GM10248 (cell line): Measurements from ENCODE around the gene C2orf49.

ENCODE experiments used
- CTCF ChIA-PET: fragments of 300-600 bp; sonication (Branson Sonifier 250); formaldehyde crosslinking; extraction: SDS; loops from one replicate; lab custom pipeline; 2021; ENCODE audit warnings: antibody characterized with exemption; lab: Yijun Ruan, JAX
- POLR2A ChIA-PET: fragments of 350-650 bp; sonication (Branson Sonifier 250); formaldehyde crosslinking; extraction: SDS; loops from one replicate; lab custom pipeline; 2020; ENCODE audit warnings: antibody characterized with exemption; lab: Yijun Ruan, JAX
- DNase-seq: peaks from one replicate; pipeline ENCODE4 v3.0.0; 2012; ENCODE audit errors: extremely low spot score
- CTCF ChIP-seq: IDR thresholded peaks from 2 replicates; pipeline ENCODE4 v1.5.1; 2012; ENCODE audit warnings: mild to moderate bottlenecking, low read depth; ENCODE audit errors: extremely low read depth, missing control alignments, control extremely low read depth

Gene C2orf49

GRCh38 chr2:105329561-105330495 lies 7.5 kb upstream of the C2orf49 start, which contains the start of gene TGFBRAP1:
Gene TGFBRAP1, minus strand, starts transcription at chr2:105329735. Its CDS starts 21,434 bp downstream, at chr2:105308301.
- TF ChIP-seq CTCF, result no peak
- peak; percentile 80 for DNase-seq
- ChIA-PET CTCF (interaction anchor here (0.7 to 1.4 kb wide), 6 partner anchors 8 to 42 kb away, joined by 3 to 7 read pairs (median 4); no protein-coding TSS in a partner anchor), POLR2A (interaction anchor here (0.7 to 1.6 kb wide), 2 partner anchors 14 to 894 kb away, joined by 5 read pairs; no protein-coding TSS in a partner anchor)

- POLR2A ChIA-PET, result interaction anchor here (0.7 kb wide), 1 partner anchor 895 kb away, joined by 5 read pairs; no protein-coding TSS in a partner anchor
- CTCF ChIA-PET, result interaction anchor here (0.7 to 1.4 kb wide), 5 partner anchors 9 to 215 kb away, joined by 3 to 7 read pairs (median 3); no protein-coding TSS in a partner anchor
Observed at GRCh38 chr2:105330681-105331375, 6.5 kb upstream of the C2orf49 start.

GRCh38 chr2:105334211-105334610 lies 3.1 kb upstream of the C2orf49 start:
- CTCF ChIA-PET, result interaction anchor here (0.9 to 1.3 kb wide), 3 partner anchors 10 to 24 kb away, joined by 3 read pairs; no protein-coding TSS in a partner anchor
- no peak for TF ChIP-seq CTCF
- DNase-seq, result no peak
- POLR2A ChIA-PET, result no interaction called here

More at GRCh38 chr2:105330681-105331375, 6.5 kb upstream of the C2orf49 start:
- TF ChIP-seq CTCF, result no peak
- DNase-seq, result no peak

- CTCF ChIA-PET, result interaction anchor here (0.5 to 1.1 kb wide), 3 partner anchors 12 to 33 kb away, joined by 3 to 5 read pairs (median 3); no protein-coding TSS in a partner anchor
- TF ChIP-seq CTCF, result no peak
- POLR2A ChIA-PET, result no interaction called here
- no peak for DNase-seq
Observed at GRCh38 chr2:105335469-105335868, 1.9 kb upstream of the C2orf49 start.

GRCh38 chr2:105336786-105337121 lies 586 bp upstream of the C2orf49 start:
- no peak for DNase-seq
- ChIA-PET POLR2A (no interaction called here), CTCF (interaction anchor here (0.7 to 1.4 kb wide), 2 partner anchors 8 to 20 kb away, joined by 3 to 5 read pairs; no protein-coding TSS in a partner anchor)
- no peak for TF ChIP-seq CTCF

GRCh38 chr2:105338020-105338385 lies 663 bp downstream of the C2orf49 start:
- no peak for DNase-seq
- POLR2A ChIA-PET, result no interaction called here
- CTCF ChIA-PET, result interaction anchor here (1.6 kb wide), 1 partner anchor 183 kb away, joined by 6 read pairs; no protein-coding TSS in a partner anchor
- TF ChIP-seq CTCF, result no peak
